Trophoblast cell (in vitro differentiated cells and primary cell): ENCODE results near the gene HSD17B8.
A peak's percentile ranks its signal among the peaks of the same experiment; 100 is the strongest.

ENCODE experiments used
- DNase-seq, 2 donors: peaks; one replicate each; pipeline ENCODE4 v3.0.0-alpha.2; 2016
- H2AFZ ChIP-seq: 2 replicates; pipeline ENCODE4 v1.6.1; 2013; ENCODE audit warnings: low read length, moderate library complexity, mild to moderate bottlenecking; ENCODE audit not compliant: insufficient read depth, poor library complexity
- H2AK5ac ChIP-seq: 2 replicates; pipeline ENCODE4 v1.6.1; 2013; ENCODE audit warnings: mild to moderate bottlenecking, low read length
- H2BK120ac ChIP-seq: 2 replicates; pipeline ENCODE4 v1.6.1; 2013; ENCODE audit warnings: low read length, mild to moderate bottlenecking, moderate library complexity; ENCODE audit not compliant: insufficient read depth, poor library complexity
- H2BK12ac ChIP-seq: 2 replicates; pipeline ENCODE4 v1.6.1; 2013; ENCODE audit warnings: mild to moderate bottlenecking, low read length, moderate library complexity
- H2BK5ac ChIP-seq: 2 replicates; pipeline ENCODE4 v1.6.1; 2013; ENCODE audit warnings: low read length, low read depth, moderate library complexity, mild to moderate bottlenecking; ENCODE audit not compliant: poor library complexity
- H3K14ac ChIP-seq: 2 replicates; pipeline ENCODE4 v1.6.1; 2013; ENCODE audit warnings: mild to moderate bottlenecking, low read length
- H3K18ac ChIP-seq: 2 replicates; pipeline ENCODE4 v1.6.1; 2013; ENCODE audit warnings: mild to moderate bottlenecking, low read length
- H3K23ac ChIP-seq: 2 replicates; pipeline ENCODE4 v1.6.1; 2013; ENCODE audit warnings: low read length
- H3K27ac ChIP-seq: 2 replicates; pipeline ENCODE4 v1.5.1; 2013; ENCODE audit warnings: low read depth, mild to moderate bottlenecking, inconsistent platforms, low read length, moderate library complexity
- H3K27me3 ChIP-seq: 2 replicates; pipeline ENCODE4 v1.6.1; 2013; ENCODE audit warnings: inconsistent platforms, mild to moderate bottlenecking, low read length, moderate library complexity; ENCODE audit not compliant: insufficient read depth
- H3K36me3 ChIP-seq, 2 experiments: 1 replicate in 1 of 2; 2 replicates in 1 of 2; pipeline ENCODE4 v1.6.1; 2013; ENCODE audit warnings: low read length in 2 of 2, mild to moderate bottlenecking in 2 of 2, moderate library complexity in 1 of 2; ENCODE audit not compliant: insufficient read depth in 2 of 2, control insufficient read depth in 1 of 2
- H3K4ac ChIP-seq: 2 replicates; pipeline ENCODE4 v1.6.1; 2013; ENCODE audit warnings: low read depth, mild to moderate bottlenecking, low read length, moderate library complexity
- H3K4me1 ChIP-seq, 2 experiments: 1 replicate in 1 of 2; 2 replicates in 1 of 2; pipeline ENCODE4 v1.6.1; 2013; ENCODE audit warnings: low read length in 2 of 2, mild to moderate bottlenecking in 2 of 2, moderate library complexity in 1 of 2; ENCODE audit not compliant: insufficient read depth in 2 of 2, control insufficient read depth in 1 of 2
- H3K4me2 ChIP-seq: 2 replicates; pipeline ENCODE4 v1.6.1; 2013; ENCODE audit warnings: inconsistent platforms, mild to moderate bottlenecking, low read length, moderate library complexity
- H3K4me3 ChIP-seq: 2 replicates; pipeline ENCODE4 v1.5.1; 2013; ENCODE audit warnings: mild to moderate bottlenecking, low read depth, low read length, inconsistent platforms
- H3K79me1 ChIP-seq: one replicate; pipeline ENCODE4 v1.6.1; 2013; ENCODE audit warnings: low read length
- H3K79me2 ChIP-seq: 2 replicates; pipeline ENCODE4 v1.6.1; 2013; ENCODE audit warnings: low read length, mild to moderate bottlenecking; ENCODE audit not compliant: control insufficient read depth, insufficient read depth, poor library complexity
- H3K9ac ChIP-seq: 2 replicates; pipeline ENCODE4 v1.6.1; 2013; ENCODE audit warnings: mild to moderate bottlenecking, low read length
- H3K9me3 ChIP-seq: 2 replicates; pipeline ENCODE4 v1.6.1; 2013; ENCODE audit warnings: low read depth, mild to moderate bottlenecking, control low read depth, inconsistent platforms, low read length; ENCODE audit not compliant: insufficient read depth
- H4K12ac ChIP-seq: 2 replicates; pipeline ENCODE4 v1.6.1; 2013; ENCODE audit warnings: low read depth, mild to moderate bottlenecking, low read length, moderate library complexity
- H4K8ac ChIP-seq: 2 replicates; pipeline ENCODE4 v1.6.1; 2013; ENCODE audit warnings: low read depth, mild to moderate bottlenecking, low read length, moderate library complexity
- H4K91ac ChIP-seq: one replicate; pipeline ENCODE4 v1.6.1; 2013; ENCODE audit warnings: low read depth, mild to moderate bottlenecking, low read length, moderate library complexity
- WGBS: extraction: QIAGEN DNeasy Blood & Tissue Kit; methylation state at CpG from one replicate; pipeline ENCODE4 v1.1.7; 2013; ENCODE audit warnings: missing lambda C conversion rate; ENCODE audit not compliant: insufficient read length, insufficient coverage; ENCODE audit errors: extremely low coverage; 5-methylcytosine and 5-hydroxymethylcytosine counted together

HSD17B8 gene

GRCh38 chr6:33183071-33183683 lies 21.3 kb upstream of the HSD17B8 start:
- Histone ChIP-seq H3K4me3 (no peak overlapping the region), H3K9me3 (no peaks in the 10 kb centered on the region), H3K4me1 (no peaks in the 10 kb centered on the region), H2BK12ac (no peak overlapping the region), H4K91ac (no peak overlapping the region), H3K36me3 (no peaks in the 10 kb centered on the region), H2AFZ (peak overlapping the region; percentile 63), H2AK5ac (no peak overlapping the region), H2BK5ac (no peak overlapping the region), H3K4me2 (no peak overlapping the region), H3K27ac (no peak overlapping the region), H3K14ac (no peak overlapping the region), H3K79me1 (no peaks in the 10 kb centered on the region), H4K12ac (no peak overlapping the region), H3K23ac (no peak overlapping the region), H2BK120ac (no peak overlapping the region), H4K8ac (peak overlapping the region; percentile 76), H3K18ac (no peak overlapping the region), H3K27me3 (no peaks in the 10 kb centered on the region), H3K79me2 (no peaks in the 10 kb centered on the region), H3K9ac (no peak overlapping the region), H3K4ac (no peak overlapping the region)
- no peak for DNase-seq
- no CpG with 5 or more reads among the region's 5 CpGs for WGBS

DNA sequence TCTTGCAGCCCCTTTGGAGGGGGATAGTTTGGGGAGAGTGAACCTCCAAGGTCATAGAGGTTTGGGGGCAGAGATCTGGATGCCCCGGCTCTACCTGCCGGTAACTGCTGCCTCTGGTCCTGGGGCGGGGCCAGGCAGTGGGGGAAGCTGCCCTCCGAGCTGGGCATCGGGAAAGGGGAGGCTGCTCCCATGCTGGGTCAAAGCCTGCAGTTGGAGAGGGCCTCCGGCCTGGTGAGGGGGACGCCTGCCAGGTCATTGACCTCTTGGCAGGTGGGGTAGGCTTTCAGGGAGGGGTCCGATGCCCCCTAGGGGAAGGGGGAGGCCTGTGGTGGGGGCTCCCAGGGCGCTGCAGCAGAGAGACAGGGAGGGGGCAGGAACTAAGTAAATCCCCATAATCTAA lies 19.3 kb upstream of the HSD17B8 start:
- no peak overlapping the region for H4K91ac ChIP-seq
- no peak overlapping the region for H3K14ac ChIP-seq
- no peak overlapping the region for H4K8ac ChIP-seq
- WGBS, result no CpG with 5 or more reads among the region's 9 CpGs
- H3K79me2 ChIP-seq, result no peaks in the 10 kb centered on the region
- H2BK120ac ChIP-seq, result no peak overlapping the region
- no peak overlapping the region for H3K23ac ChIP-seq
- no peak overlapping the region for H4K12ac ChIP-seq
- no peaks in the 10 kb centered on the region for H3K4me1 ChIP-seq
- no peaks in the 10 kb centered on the region for H3K9me3 ChIP-seq
- no peaks in the 10 kb centered on the region for H3K79me1 ChIP-seq
- H2BK12ac ChIP-seq, result no peak overlapping the region
- H3K18ac ChIP-seq, result no peak overlapping the region
- no peak overlapping the region for H2AK5ac ChIP-seq
- H2BK5ac ChIP-seq, result no peak overlapping the region
- no peak for DNase-seq
- no peak overlapping the region for H3K9ac ChIP-seq
- H2AFZ ChIP-seq, result no peak overlapping the region
- no peak overlapping the region for H3K4ac ChIP-seq
- H3K4me3 ChIP-seq, result no peak overlapping the region
- H3K4me2 ChIP-seq, result no peak overlapping the region
- peaks cover 2% of the 10 kb centered on the region for H3K27me3 ChIP-seq
- H3K36me3 ChIP-seq, result no peaks in the 10 kb centered on the region
- H3K27ac ChIP-seq, result no peak overlapping the region

- no peak overlapping the region for H2BK120ac ChIP-seq
Measured at GRCh38 chr6:33185654-33186187, 18.7 kb upstream of the HSD17B8 start.

GRCh38 chr6:33187809-33188208 lies 16.6 kb upstream of the HSD17B8 start:
- Histone ChIP-seq H3K23ac (no peak overlapping the region), H2BK120ac (no peak overlapping the region), H3K9me3 (no peaks in the 10 kb centered on the region), H3K4ac (no peak overlapping the region), H3K14ac (no peak overlapping the region), H3K36me3 (no peaks in the 10 kb centered on the region), H3K9ac (no peak overlapping the region), H3K4me1 (peaks cover 13% of the 10 kb centered on the region in 2 experiments), H3K27me3 (peaks cover 6% of the 10 kb centered on the region), H3K4me3 (no peak overlapping the region), H2AFZ (no peak overlapping the region), H4K8ac (no peak overlapping the region), H4K91ac (no peak overlapping the region), H3K18ac (no peak overlapping the region), H2BK5ac (no peak overlapping the region), H2BK12ac (no peak overlapping the region), H3K27ac (no peak overlapping the region), H3K79me2 (no peaks in the 10 kb centered on the region), H4K12ac (no peak overlapping the region), H2AK5ac (no peak overlapping the region), H3K79me1 (peaks cover 3% of the 10 kb centered on the region), H3K4me2 (no peak overlapping the region)
- no peak for DNase-seq
- no CpG with 5 or more reads among the region's 1 CpG for WGBS

More at GRCh38 chr6:33185654-33186187, 18.7 kb upstream of the HSD17B8 start:
- H3K27ac ChIP-seq, result no peak overlapping the region
- peaks cover 2% of the 10 kb centered on the region for H3K27me3 ChIP-seq
- WGBS, result 100% methylated on average over 2 of the region's 4 CpGs
- no peak for DNase-seq
- no peak overlapping the region for H2BK12ac ChIP-seq
- no peak overlapping the region for H2BK5ac ChIP-seq
- H4K12ac ChIP-seq, result no peak overlapping the region
- H3K4ac ChIP-seq, result no peak overlapping the region
- H3K18ac ChIP-seq, result no peak overlapping the region
- no peaks in the 10 kb centered on the region for H3K79me2 ChIP-seq
- H3K4me3 ChIP-seq, result no peak overlapping the region
- H3K4me2 ChIP-seq, result no peak overlapping the region
- no peak overlapping the region for H2AK5ac ChIP-seq
- H3K14ac ChIP-seq, result no peak overlapping the region
- H3K9ac ChIP-seq, result no peak overlapping the region
- no peak overlapping the region for H2AFZ ChIP-seq
- H4K91ac ChIP-seq, result no peak overlapping the region
- no peaks in the 10 kb centered on the region for H3K9me3 ChIP-seq
- H3K4me1 ChIP-seq, result no peaks in the 10 kb centered on the region
- no peak overlapping the region for H4K8ac ChIP-seq
- no peaks in the 10 kb centered on the region for H3K79me1 ChIP-seq
- no peak overlapping the region for H3K23ac ChIP-seq
- H3K36me3 ChIP-seq, result no peaks in the 10 kb centered on the region
